ENCODE data around the gene INTS13. TPM values are rescaled to one million over a fixed set of nuclear protein-coding genes. Genes with fewer than 3 reads are reported as not detected.
A peak's percentile ranks its signal among the peaks of the same experiment; 100 is the strongest.
"Not testable (repeated sequence)": the region's sequence is repeated elsewhere in the genome, so short reads cannot be mapped to it uniquely, and the experiment has no call there.

The INTS13 gene
- total RNA-seq, 3 donors from 2014 or later = 15.0 to 17.6 (median 17.2) TPM

DNA sequence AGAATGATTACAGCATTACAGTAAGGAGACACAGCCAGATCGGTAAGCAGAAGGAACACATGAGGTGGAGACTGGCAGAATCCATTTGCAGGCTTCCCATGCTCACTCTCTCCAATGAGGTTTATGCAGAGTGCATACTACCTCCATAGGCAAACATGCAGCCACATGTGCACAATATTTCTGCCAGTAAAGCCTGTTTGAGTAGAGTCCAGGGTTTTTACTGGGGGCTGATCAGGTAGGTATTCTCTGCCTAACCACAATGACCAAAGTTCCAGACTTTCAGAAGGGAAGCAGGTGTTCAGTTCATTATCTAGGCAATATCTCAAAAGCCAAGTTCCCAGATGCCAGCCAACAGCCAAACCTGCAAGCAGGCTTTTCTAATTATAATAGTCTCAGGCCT is 31.1 kb downstream of the INTS13 start:
- no peaks in the 10 kb centered on the region for H3K9me3 ChIP-seq
- no peak overlapping the region for H3K4me3 ChIP-seq
- ATAC-seq (peak; percentile 53), DNase-seq (no peak)
- intact Hi-C loops (cut with DNase I, micrococcal nuclease) = no loop called here
- H3K36me3 ChIP-seq (ENCODE audit: low read depth) = peaks cover 5% of the 10 kb centered on the region
- no peaks in the 10 kb centered on the region for H3K4me1 ChIP-seq (ENCODE audit: low read depth)
- TF ChIP-seq, protein P1, sequence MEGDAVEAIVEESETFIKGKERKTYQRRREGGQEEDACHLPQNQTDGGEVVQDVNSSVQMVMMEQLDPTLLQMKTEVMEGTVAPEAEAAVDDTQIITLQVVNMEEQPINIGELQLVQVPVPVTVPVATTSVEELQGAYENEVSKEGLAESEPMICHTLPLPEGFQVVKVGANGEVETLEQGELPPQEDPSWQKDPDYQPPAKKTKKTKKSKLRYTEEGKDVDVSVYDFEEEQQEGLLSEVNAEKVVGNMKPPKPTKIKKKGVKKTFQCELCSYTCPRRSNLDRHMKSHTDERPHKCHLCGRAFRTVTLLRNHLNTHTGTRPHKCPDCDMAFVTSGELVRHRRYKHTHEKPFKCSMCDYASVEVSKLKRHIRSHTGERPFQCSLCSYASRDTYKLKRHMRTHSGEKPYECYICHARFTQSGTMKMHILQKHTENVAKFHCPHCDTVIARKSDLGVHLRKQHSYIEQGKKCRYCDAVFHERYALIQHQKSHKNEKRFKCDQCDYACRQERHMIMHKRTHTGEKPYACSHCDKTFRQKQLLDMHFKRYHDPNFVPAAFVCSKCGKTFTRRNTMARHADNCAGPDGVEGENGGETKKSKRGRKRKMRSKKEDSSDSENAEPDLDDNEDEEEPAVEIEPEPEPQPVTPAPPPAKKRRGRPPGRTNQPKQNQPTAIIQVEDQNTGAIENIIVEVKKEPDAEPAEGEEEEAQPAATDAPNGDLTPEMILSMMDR (IDR thresholded peaks at IDR 0.05) = no peak

DNA sequence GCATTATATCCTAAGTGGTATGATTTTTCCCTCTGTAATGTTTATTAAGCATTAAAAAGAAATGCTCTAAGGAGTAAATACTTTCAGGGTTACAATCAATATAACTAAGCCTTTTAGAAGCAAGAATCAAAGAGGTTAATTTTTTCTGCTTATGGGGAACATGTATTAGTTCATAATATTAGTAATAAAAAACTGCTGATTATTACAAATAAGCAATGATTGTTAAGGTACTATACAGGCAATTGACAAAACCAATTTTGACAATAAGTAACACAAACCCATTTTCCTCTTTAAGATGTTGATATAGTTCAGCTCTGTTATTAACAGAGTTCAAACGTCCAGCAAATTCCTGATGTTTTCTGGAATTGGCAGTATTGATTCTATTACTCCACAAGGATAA is 31.8 kb downstream of the INTS13 start:
- intact Hi-C loops (cut with DNase I, micrococcal nuclease) = no loop called here
- TF ChIP-seq, protein P1 (IDR thresholded peaks at IDR 0.05) = no peak
- Histone ChIP-seq H3K36me3 (ENCODE audit: low read depth) (peaks cover 5% of the 10 kb centered on the region), H3K4me3 (no peak overlapping the region), H3K4me1 (ENCODE audit: low read depth) (no peaks in the 10 kb centered on the region), H3K9me3 (no peaks in the 10 kb centered on the region)
- ATAC-seq (no peak), DNase-seq (no peak)

DNA sequence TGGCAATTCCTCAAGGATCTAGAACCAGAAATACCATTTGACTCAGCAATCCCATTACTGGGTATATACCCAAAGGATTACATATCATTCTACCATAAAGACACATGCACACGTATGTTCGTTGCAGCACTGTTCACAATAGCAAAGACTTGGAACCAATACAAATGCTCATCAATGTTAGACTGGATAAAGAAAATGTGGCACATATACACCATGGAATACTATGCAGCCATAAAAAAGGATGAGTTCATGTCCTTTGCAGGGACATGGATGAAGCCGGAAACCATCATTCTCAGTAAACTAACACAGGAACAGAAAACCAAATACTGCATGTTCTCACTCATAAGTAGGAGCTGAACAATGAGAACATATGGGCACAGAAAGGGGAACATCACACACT is 34.4 kb downstream of the INTS13 start:
- H3K36me3 ChIP-seq (ENCODE audit: low read depth); H3K4me3 ChIP-seq; ATAC-seq; intact Hi-C loops (cut with DNase I, micrococcal nuclease); DNase-seq; H3K4me1 ChIP-seq (ENCODE audit: low read depth); H3K9me3 ChIP-seq: not testable (repeated sequence)

DNA sequence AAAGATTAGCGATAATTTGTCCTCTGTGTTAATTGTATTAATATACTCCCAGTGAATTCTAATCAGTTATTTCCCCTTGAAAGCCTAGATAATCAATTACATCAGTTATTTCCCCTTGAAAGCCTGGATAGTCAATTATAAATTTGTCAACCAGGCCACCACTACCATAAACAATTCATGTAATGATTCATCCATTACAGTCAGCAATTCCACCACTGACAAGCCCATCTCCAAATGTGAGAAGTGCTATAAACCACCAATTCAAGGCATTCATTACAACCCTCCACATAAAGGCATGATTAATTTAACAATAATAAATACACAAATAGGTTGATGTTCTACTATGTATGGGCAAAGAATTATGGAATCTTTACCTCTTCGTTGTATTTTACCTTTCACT is 40.9 kb downstream of the INTS13 start:
- TF ChIP-seq, protein P1 (IDR thresholded peaks at IDR 0.05) = no peak
- intact Hi-C loops (cut with DNase I, micrococcal nuclease) = no loop called here
- H3K9me3 ChIP-seq = no peaks in the 10 kb centered on the region
- H3K4me1 ChIP-seq (ENCODE audit: low read depth) = no peaks in the 10 kb centered on the region
- DNase-seq (no peak), ATAC-seq (no peak)
- H3K4me3 ChIP-seq = no peak overlapping the region
- no peaks in the 10 kb centered on the region for H3K36me3 ChIP-seq (ENCODE audit: low read depth)

DNA sequence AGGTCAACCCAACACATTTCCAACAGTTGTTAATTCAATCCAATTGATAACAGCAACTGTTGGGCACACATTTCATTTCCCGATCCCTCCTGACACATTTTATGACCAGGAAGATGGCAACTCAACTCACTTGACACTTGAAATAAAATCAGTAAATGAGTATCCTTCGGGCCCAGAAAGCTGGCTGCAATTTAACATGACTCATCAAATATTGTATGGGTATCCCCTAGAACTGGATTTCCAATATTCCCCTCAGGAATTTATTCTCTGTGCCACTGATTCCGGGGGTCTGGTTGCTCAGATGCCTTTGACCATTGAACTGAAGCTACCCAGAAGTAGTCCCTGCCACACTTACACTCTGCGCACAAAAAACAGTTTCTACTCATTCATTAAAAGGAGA is 42.1 kb downstream of the INTS13 start:
- H3K9me3 ChIP-seq = no peaks in the 10 kb centered on the region
- TF ChIP-seq, protein P1 (IDR thresholded peaks at IDR 0.05) = no peak
- intact Hi-C loops (cut with DNase I, micrococcal nuclease) = no loop called here
- H3K36me3 ChIP-seq (ENCODE audit: low read depth) = no peaks in the 10 kb centered on the region
- DNase-seq (no peak), ATAC-seq (no peak)
- H3K4me1 ChIP-seq (ENCODE audit: low read depth) = no peaks in the 10 kb centered on the region
- H3K4me3 ChIP-seq = no peak overlapping the region

DNA sequence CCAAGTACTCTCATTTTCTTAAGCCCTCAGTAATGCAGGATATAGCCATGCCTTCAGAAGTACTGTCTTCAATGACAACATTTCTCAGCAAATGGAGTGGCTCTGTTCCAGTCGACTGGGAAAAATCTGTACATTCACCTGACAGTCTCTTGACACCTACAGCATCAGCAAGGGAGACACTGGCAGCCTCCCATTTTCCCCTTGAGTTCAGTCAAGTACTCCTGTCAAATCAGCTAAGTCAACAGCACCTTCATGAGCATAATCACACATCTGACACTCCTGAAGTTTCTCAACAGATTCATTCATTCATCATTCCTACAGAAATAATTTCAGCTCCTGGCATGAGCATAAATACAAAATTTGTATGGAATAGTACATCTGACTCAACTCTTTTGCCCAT is 46.1 kb downstream of the INTS13 start:
- ATAC-seq = no peak

More for the DNA sequence above, 46.1 kb downstream of the INTS13 start:
- Histone ChIP-seq H3K36me3 (ENCODE audit: low read depth) (no peaks in the 10 kb centered on the region), H3K4me3 (no peak overlapping the region), H3K9me3 (no peaks in the 10 kb centered on the region), H3K4me1 (ENCODE audit: low read depth) (no peaks in the 10 kb centered on the region)
- intact Hi-C loops (cut with DNase I, micrococcal nuclease) = no loop called here
- TF ChIP-seq, protein P1 (IDR thresholded peaks at IDR 0.05) = no peak
- no peak for DNase-seq
